GM13977 (cell line): Measurements from ENCODE around the gene ANKRD33B.

Source experiments
- DNase-seq: peaks from one replicate; pipeline ENCODE4 v3.0.0; 2012; ENCODE audit warnings: low spot score
- CTCF ChIP-seq: IDR thresholded peaks from 2 replicates; pipeline ENCODE4 v1.5.1; 2012; ENCODE audit warnings: mild to moderate bottlenecking, control low read depth; ENCODE audit not compliant: insufficient read depth; ENCODE audit errors: extremely low read depth, missing control alignments
- in situ Hi-C: fragments of 300-500 bp; cut with MboI; formaldehyde crosslinking; loops from one replicate; pipeline ENCODE4 v1.12.0; 2022; ENCODE audit warnings: low sequenced_read_pairs, low pct_unique_long_range_greater_than_20kb, mixed read lengths, inconsistent platforms; ENCODE audit not compliant: unreplicated experiment

Gene ANKRD33B

GRCh38 chr5:10624206-10624605 lies 60.3 kb downstream of the ANKRD33B start:
- DNase-seq = no peak
- TF ChIP-seq CTCF = no peak
- in situ Hi-C loops = no loop called here

- no peak for DNase-seq
- in situ Hi-C loops = loop anchor here (5.0 kb wide), 1 partner anchor 172 kb away; no protein-coding TSS in a partner anchor
- TF ChIP-seq CTCF = no peak
Observed at GRCh38 chr5:10624679-10625078, 60.8 kb downstream of the ANKRD33B start.

DNA sequence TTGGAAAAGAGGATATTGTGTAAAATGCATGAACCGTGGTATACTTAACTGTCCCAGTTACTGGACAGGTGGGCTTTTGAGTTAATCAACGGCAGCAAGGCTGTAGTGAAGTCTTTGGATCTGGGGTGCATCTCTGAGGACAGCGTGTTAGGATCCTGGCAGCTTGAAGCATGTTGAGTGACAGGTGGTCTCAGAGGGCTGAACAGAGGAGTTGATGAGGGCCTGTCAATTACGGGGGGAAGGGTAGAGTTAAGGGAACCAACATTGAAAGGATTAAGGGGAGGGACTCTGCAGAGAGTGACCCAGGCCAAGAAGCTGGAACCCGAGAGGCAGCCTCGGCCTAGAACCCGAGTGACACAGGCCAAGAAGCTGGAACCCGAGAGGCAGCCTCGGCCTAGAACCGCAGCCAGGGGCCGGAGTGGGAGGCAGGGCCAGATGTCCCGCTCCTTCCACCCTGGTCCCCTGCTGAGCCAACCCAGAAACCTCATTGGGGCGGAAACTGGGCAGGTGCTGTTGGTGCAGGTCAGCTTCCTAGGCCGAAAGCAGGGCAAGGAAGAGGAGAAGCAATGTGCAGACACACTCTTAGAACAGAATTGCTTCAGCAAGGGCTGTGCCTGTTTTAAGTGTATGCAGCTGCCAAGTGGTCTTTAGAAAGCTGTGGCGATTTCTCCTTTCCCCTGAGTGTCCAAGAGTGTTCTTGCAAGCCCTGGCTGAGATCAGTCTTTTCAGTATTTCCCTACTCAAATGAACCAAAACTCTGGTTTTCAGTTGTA lies 62.0 kb downstream of the ANKRD33B start:
- in situ Hi-C loops = loop anchor here (5.0 kb wide), 1 partner anchor 174 kb away; no protein-coding TSS in a partner anchor
- no peak for TF ChIP-seq CTCF
- no peak for DNase-seq

DNA sequence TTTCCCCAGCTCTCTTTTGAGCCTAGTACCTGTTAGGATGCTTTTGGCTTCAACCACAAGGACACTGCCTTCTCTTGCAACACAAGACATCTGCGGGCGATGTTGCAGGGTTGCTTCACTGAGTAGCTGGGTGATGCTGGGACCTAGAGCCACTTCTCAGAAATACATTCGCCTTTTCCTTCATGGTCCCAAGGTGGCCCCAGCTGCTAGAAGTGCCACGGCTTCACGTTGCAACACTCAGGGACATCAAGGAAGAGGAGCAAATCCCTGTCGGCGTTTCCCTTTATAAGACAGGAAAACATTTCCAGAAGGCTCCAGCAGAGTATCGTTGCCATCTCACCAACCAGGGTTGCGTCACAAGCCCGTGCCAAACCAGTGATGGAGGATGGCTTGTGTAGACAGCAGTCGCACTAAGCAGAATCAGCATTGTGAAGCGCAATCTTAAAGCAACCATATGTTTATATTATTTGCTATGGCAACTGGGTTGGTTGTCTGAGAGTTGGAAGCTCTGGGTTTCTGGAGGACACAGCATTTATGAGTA lies 62.7 kb downstream of the ANKRD33B start:
- no peak for TF ChIP-seq CTCF
- DNase-seq = no peak
- in situ Hi-C loops = loop anchor here (5.0 kb wide), 1 partner anchor 174 kb away; no protein-coding TSS in a partner anchor

GRCh38 chr5:10627160-10627701 lies 63.4 kb downstream of the ANKRD33B start:
- no peak for DNase-seq
- TF ChIP-seq CTCF = no peak
- in situ Hi-C loops = loop anchor here (5.0 kb wide), 1 partner anchor 175 kb away; no protein-coding TSS in a partner anchor

- in situ Hi-C loops = loop anchor here (5.0 kb wide), 1 partner anchor 176 kb away; no protein-coding TSS in a partner anchor
- TF ChIP-seq CTCF = no peak
- no peak for DNase-seq
Observed at GRCh38 chr5:10628601-10629000, 64.7 kb downstream of the ANKRD33B start.
